Breast epithelium (tissue), 3 donors: ENCODE data around the gene HERC2.

ENCODE experiments used
- CTCF ChIP-seq, 3 donors: fragments of 450-650 bp; IDR thresholded peaks; one replicate each; pipeline ENCODE4 v1.5.1; 2016 to 2017; ENCODE audit warnings: antibody characterized with exemption in 3 of 3, mild to moderate bottlenecking in 3 of 3, moderate library complexity in 3 of 3
- POLR2A ChIP-seq: fragments of 450-650 bp; IDR thresholded peaks from one replicate; pipeline ENCODE4 v1.6.1; 2016; ENCODE audit warnings: antibody characterized with exemption, mild to moderate bottlenecking, moderate library complexity

- TF ChIP-seq CTCF (IDR thresholded peaks at IDR 0.05), result no peak
- no peak for TF ChIP-seq POLR2A
Observed at GRCh38 chr15:28179270-28179669, 142.7 kb downstream of the HERC2 start.
